NCI-H146 treated with DMSO at 0.1 percent for 48 hours (cell line): ENCODE results near the gene PRSS48.
"Not testable (repeated sequence)": the region's sequence is repeated elsewhere in the genome, so short reads cannot be mapped to it uniquely, and the experiment has no call there.

ENCODE experiments used
- DNase-seq: peaks from one replicate; lab custom pipeline; 2025; ENCODE audit not compliant: unreplicated experiment; lab: John Stamatoyannopoulos, UW

The PRSS48 gene

DNA sequence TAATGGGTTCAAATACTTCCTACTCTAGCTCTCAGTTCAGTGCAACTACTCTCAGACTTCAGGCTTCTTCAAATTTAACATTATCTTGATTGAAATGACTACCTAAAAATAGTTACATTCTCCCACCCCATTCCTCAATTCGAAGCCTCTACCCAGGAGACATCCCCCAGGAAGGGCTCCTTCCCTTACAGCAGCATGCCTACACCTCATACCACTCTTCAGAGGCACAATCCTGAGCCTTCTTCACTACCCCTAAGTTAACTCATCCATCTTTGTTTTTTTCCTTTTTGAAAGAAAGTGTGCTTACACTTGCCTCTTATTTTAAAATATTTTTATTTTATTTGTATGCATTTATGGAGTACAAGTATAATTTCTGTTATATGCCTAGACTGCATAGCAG, 17.2 kb upstream of the PRSS48 start:
- no peak for DNase-seq

GRCh38 chr4:151260526-151260925, 16.4 kb upstream of the PRSS48 start:
- no peak for DNase-seq

GRCh38 chr4:151263455-151263854, 13.5 kb upstream of the PRSS48 start:
- DNase-seq = no peak

GRCh38 chr4:151266497-151266896, 10.5 kb upstream of the PRSS48 start:
- no peak for DNase-seq

GRCh38 chr4:151267104-151267503, 9.9 kb upstream of the PRSS48 start:
- no peak for DNase-seq

- DNase-seq = no peak
Observed at GRCh38 chr4:151267822-151268535, 9.0 kb upstream of the PRSS48 start.

DNA sequence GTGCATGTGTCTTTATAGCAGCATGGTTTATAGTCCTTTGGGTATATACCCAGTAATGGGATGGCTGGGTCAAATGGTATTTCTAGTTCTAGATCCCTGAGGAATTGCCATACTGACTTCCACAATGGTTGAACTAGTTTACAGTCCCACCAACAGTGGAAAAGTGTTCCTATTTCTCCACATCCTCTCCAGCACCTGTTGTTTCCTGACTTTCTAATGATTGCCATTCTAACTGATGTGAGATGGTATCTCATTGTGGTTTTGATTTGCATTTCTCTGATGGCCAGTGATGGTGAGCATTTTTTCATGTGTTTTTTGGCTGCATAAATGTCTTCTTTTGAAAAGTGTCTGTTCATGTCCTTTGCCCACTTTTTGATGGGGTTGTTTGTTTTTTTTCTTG, 8.1 kb upstream of the PRSS48 start:
- not testable (repeated sequence) for DNase-seq

- no peak for DNase-seq
Observed at GRCh38 chr4:151284534-151285245, 7.7 kb downstream of the PRSS48 start.

DNA sequence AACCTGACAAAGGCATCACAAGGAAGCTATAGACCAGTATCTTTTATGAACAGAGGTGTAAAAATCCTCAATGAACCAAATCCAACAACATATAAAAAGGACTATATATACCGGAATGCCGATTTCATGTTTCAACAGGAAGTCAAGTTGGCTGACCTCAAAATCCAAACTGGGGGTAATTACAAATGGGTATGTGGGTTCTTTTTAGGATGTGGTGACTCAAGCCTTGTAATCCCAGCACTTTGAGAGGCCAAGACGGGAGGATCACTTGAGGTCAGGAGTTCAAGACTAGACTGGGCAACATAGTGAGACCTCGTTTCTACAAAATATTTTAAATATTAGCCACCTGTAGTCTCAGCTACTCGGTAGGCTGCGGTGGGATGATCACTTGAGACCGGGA, 10.4 kb downstream of the PRSS48 start:
- no peak for DNase-seq

GRCh38 chr4:151291485-151291884, 14.5 kb downstream of the PRSS48 start:
- DNase-seq = no peak

DNA sequence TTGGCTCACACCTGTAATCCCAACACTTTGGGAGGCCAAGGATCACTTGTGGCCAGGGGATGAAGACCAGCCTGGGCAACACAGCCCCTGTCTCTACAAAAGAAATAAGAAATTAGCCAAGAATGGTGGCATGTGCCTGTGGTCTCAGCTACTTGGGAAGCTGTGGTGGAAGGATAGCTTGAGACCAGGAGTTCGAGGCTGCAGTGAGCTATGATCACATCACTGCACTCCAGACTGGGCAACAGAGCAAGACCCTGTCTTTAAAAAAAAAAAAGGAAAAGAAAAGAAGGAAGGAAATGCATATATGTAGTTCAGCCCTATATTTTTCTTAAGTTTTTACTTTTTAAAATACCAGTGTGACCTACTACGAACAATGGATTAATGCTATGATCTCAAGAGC, 15.1 kb downstream of the PRSS48 start:
- DNase-seq = no peak

DNA sequence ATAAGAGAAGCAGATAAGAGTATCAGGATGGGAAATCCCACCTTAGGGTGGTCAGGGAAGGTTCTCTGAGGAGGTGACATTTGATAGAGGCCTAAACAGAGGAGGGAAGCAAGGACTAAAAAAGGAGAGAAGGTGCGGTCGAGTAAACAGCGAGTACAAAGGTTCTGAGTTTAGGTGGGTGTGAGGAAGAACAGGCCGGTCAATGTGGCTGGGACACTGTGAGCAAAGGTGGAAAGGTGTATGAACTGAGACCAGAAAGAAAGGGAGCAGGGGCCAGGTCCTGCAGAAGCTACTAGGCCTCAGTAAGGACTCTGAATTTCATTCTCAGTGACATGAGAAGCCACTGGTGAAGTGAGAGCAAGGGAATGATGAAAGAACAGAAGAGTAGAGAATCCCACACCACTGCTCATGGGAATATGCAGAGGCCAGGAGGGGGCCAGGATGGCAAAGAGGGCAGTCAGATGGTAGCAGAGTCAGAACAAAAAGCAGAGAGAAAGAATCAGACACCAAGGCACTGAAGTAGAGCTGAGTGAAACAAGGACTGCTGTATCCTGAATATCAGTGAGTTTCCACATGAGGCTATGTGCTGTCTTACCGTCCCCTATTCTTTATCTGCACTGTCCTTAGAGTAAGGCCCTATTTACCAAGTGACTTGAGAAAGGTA, 18.0 kb downstream of the PRSS48 start:
- no peak for DNase-seq

DNA sequence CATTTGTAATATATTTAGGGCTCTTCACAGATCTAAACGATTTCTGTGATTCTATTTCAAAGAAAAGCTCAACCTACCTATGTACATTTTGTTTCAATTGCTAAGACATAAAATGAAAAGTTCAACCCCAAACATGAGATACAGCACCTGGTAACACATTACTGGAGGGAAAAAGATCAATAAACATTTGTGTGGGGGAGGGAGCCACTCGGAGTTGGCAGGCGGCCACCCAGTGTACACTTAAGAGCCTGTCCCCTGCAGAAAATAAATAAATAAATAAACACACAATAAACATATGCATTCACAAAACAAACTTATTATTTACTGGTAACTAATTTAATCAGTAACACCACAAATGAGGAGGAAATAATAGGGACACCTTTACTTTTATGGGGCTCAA, 19.3 kb downstream of the PRSS48 start:
- DNase-seq = no peak

DNA sequence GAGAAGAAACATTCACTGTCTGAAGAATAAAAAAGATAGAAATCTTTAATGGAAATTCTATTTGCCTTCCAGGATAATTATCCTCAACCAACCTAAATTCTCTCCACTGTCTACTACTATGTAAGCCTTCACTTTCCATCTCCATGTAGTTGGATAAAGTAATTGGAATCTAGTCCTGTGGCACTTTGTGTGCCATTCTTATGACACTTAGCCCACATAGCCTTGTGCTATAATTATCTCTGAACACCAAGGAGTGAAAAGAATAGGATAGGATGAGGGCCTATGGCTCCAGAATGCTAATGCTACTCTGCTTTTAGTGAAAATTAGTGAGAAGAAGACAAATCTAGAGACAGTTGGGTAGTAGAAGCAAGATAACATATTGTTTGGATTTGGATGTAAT, 20.2 kb downstream of the PRSS48 start:
- no peak for DNase-seq

- DNase-seq = no peak
Observed at GRCh38 chr4:151302432-151302831, 25.5 kb downstream of the PRSS48 start.

DNA sequence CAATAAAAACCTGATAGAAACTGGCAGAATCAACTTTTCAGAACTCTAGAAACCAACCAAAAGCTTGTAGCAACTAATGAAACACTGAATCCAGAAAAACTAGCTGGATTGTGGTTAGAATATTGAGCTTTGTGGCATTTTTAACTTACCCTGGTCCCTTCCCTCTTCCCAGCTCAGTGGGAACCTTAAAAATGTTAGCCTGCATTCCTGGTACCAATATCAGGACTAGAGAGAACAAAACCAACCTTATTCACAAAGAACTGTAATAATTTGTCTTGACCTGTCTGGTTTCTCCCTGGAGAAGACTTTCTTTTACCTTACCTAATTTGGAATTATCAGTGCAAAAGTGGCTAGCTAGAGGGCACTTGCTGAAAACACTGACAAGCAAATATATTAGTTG, 27.3 kb downstream of the PRSS48 start:
- no peak for DNase-seq

DNA sequence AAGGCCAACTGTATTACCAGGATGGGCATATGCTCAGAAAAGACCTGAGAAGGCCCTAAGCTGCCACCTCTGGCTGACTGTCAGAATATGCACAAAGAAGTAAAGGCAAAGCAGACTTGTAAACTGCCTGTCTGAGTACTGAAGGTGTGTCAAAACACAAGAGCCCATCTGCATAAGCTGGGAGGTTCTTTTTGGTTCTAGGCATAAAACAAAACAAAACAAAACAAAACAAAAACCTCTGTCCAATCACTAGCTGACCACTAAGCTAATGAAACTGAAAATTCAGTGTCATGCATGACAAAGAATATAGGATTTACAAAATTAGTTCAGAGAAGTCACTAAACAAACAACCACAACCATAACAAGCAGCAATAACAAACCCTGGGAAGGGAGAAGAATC, 27.8 kb downstream of the PRSS48 start:
- no peak for DNase-seq

- no peak for DNase-seq
Observed at GRCh38 chr4:151310124-151310728, 33.3 kb downstream of the PRSS48 start.

DNA sequence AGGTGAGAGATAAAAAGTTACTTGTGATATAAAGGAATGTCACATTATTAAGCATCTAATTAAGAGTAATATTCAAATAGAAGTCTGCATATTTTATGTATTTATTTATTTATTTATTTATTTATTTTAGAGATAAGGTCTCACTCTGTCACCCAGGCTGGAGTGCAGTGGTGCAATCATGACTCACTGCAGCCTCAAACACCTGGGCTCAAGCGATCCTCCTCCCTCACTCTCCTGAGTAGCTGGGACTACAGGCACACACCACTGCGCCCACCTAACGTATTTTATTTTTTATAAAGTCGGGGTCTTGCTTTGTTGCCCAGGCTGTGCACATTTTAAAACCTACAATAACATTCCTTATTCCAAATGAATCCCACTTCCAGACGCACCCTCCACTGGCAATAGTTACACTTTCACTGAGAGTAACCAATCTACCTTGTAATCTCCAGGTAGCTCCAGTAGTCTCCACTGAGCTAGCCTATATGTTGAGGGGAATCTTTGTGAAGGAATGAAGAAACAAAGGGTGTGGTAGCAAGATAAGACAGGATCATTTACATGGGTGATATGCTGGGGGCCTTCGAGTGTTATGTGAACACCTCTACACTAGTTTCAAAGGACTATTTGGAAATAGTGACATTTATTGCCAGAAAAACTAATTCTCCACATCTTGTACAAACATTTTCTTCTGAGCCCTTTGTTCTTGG, 36.5 kb downstream of the PRSS48 start:
- no peak for DNase-seq

GRCh38 chr4:151314010-151314355, 37.0 kb downstream of the PRSS48 start:
- DNase-seq = no peak

DNA sequence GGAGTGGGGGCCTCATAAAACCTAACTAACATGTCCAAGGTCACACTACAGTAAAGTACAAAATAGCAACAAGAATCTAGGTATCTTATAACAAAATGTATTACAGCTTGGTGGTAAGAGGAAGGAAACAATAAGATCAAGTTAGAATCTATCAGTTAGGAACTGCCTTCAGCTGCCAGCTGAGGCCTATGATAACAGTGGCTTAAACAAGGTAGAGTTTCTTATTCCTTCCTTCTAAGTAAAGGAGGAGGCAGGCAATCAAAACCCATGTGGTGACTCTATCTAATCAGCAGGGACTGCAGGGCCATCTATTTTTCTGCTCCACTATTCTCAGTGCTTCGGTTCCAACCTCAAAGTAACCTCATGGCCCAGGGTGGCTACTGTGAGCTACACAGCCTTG, 37.5 kb downstream of the PRSS48 start:
- DNase-seq = no peak
